Left hindlimb (tissue), 1 donor: ENCODE measurements around the gene NBPF26.
"Not testable (repeated sequence)": the region's sequence is repeated elsewhere in the genome, so short reads cannot be mapped to it uniquely, and the experiment has no call there.

Source experiments
- DNase-seq: peaks from one replicate; pipeline ENCODE4 v3.0.0-alpha.2; 2018

Gene NBPF26

GRCh38 chr1:120723715-120724402, at the start of gene NBPF26:
Gene NBPF26, plus strand, starts transcription at chr1:120723945.
- DNase-seq, result peak; percentile 60

- DNase-seq, result not testable (repeated sequence)
Observed at GRCh38 chr1:120680106-120680819, 43.5 kb upstream of the NBPF26 start.

GRCh38 chr1:120680938-120681337, 42.8 kb upstream of the NBPF26 start:
- DNase-seq, result not testable (repeated sequence)

GRCh38 chr1:120684397-120684796, 39.3 kb upstream of the NBPF26 start:
- DNase-seq, result not testable (repeated sequence)

GRCh38 chr1:120685622-120686021, 38.1 kb upstream of the NBPF26 start:
- not testable (repeated sequence) for DNase-seq

- DNase-seq, result not testable (repeated sequence)
Observed at GRCh38 chr1:120687250-120687649, 36.5 kb upstream of the NBPF26 start.

GRCh38 chr1:120700807-120701562, 22.8 kb upstream of the NBPF26 start:
- not testable (repeated sequence) for DNase-seq

GRCh38 chr1:120723358-120723714, 409 bp upstream of the NBPF26 start:
- DNase-seq, result not testable (repeated sequence)

GRCh38 chr1:120724507-120724906, 762 bp downstream of the NBPF26 start:
- not testable (repeated sequence) for DNase-seq

GRCh38 chr1:120728811-120729210, 5.1 kb downstream of the NBPF26 start:
- not testable (repeated sequence) for DNase-seq

GRCh38 chr1:120769090-120769489, 45.3 kb downstream of the NBPF26 start:
- not testable (repeated sequence) for DNase-seq

GRCh38 chr1:120805452-120805851, 81.7 kb downstream of the NBPF26 start:
- DNase-seq, result not testable (repeated sequence)

GRCh38 chr1:120811822-120812221, 88.1 kb downstream of the NBPF26 start:
- DNase-seq, result peak; percentile 17

GRCh38 chr1:120825051-120825450, 101.3 kb downstream of the NBPF26 start:
- DNase-seq, result not testable (repeated sequence)

GRCh38 chr1:120826623-120827022, 102.9 kb downstream of the NBPF26 start:
- DNase-seq, result not testable (repeated sequence)

GRCh38 chr1:120844186-120844944, 120.6 kb downstream of the NBPF26 start:
- DNase-seq, result peak; percentile 52

GRCh38 chr1:120844945-120845330, 121.2 kb downstream of the NBPF26 start:
- DNase-seq, result not testable (repeated sequence)

- not testable (repeated sequence) for DNase-seq
Observed at GRCh38 chr1:120849400-120850286, 125.9 kb downstream of the NBPF26 start.

GRCh38 chr1:120850287-120850536, 126.5 kb downstream of the NBPF26 start:
- DNase-seq, result peak; percentile 26

- peak; percentile 81 for DNase-seq
Observed at GRCh38 chr1:120850537-120851421, 127.0 kb downstream of the NBPF26 start.

- DNase-seq, result not testable (repeated sequence)
Observed at GRCh38 chr1:120858144-120858543, 134.4 kb downstream of the NBPF26 start.
